ENCODE results near the gene PGBD2. TPM values are rescaled to one million over a fixed set of nuclear protein-coding genes. Genes with fewer than 3 reads are reported as not detected.
"Not testable (repeated sequence)": the region's sequence is repeated elsewhere in the genome, so short reads cannot be mapped to it uniquely, and the experiment has no call there.

PGBD2 gene
- total RNA-seq, 1 experiment from 2014 or later = 6.1 TPM

DNA sequence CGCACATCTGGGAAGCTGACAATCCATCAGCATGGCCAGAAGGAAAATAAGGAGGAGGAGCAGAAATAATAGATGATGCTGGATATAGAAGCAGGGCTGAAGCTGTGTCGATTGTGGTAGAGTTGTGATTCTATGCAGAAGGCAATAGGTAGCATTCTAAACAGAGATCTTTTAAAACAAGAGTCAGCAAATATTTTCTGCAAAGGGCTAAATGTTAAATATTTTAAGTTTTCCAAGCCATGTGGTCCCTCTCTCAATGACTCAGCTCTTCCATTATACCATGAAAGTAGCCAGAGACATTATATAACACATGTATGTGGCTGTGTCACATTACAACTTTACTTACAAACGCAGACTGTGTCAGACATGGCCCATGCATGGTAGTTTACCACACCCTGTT is 21.2 kb downstream of the PGBD2 start:
- not testable (repeated sequence) for H3K27me3 ChIP-seq (ENCODE audit: low read length); H3K27ac ChIP-seq (ENCODE audit: low read length); H3K4me3 ChIP-seq (ENCODE audit: low read length); H2AFZ ChIP-seq (ENCODE audit: low read length); H3K9me3 ChIP-seq (ENCODE audit: low read length); H3K4me2 ChIP-seq (ENCODE audit: low read depth, low read length, poor library complexity, severe bottlenecking); H3K36me3 ChIP-seq (ENCODE audit: insufficient read depth, low read length); H3K4me1 ChIP-seq (ENCODE audit: low read length); DNase-seq; H4K20me1 ChIP-seq (ENCODE audit: insufficient read depth, low read depth, low read length); H3K79me2 ChIP-seq (ENCODE audit: low read length); H3K9me2 ChIP-seq (replicated peaks; ENCODE audit: insufficient read depth, low read length); H3K9ac ChIP-seq (ENCODE audit: low read length)

DNA sequence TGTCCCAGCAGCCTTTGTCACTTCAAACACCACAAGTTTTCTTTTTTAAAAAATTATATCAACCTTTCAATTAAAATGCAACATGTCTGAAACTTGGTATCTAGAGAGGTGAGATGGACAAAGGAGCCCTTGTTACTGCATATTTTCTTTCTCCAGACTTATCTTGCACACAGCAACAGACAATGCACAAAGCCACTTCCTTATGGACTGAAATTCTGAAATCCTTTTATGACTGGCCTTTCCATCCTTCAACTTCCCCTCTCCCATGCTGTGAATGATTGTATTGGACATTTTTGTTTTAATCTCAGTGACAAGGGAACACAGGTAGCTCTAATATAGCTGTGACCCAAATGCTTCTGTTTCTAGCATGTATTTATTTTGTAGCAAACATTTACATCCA is 22.1 kb downstream of the PGBD2 start:
- not testable (repeated sequence) for H2AFZ ChIP-seq (ENCODE audit: low read length); H3K36me3 ChIP-seq (ENCODE audit: insufficient read depth, low read length); H3K9me3 ChIP-seq (ENCODE audit: low read length); DNase-seq; H4K20me1 ChIP-seq (ENCODE audit: insufficient read depth, low read depth, low read length); H3K9me2 ChIP-seq (replicated peaks; ENCODE audit: insufficient read depth, low read length); H3K9ac ChIP-seq (ENCODE audit: low read length); H3K4me3 ChIP-seq (ENCODE audit: low read length); H3K79me2 ChIP-seq (ENCODE audit: low read length); H3K27ac ChIP-seq (ENCODE audit: low read length); H3K4me1 ChIP-seq (ENCODE audit: low read length); H3K4me2 ChIP-seq (ENCODE audit: low read depth, low read length, poor library complexity, severe bottlenecking); H3K27me3 ChIP-seq (ENCODE audit: low read length)

DNA sequence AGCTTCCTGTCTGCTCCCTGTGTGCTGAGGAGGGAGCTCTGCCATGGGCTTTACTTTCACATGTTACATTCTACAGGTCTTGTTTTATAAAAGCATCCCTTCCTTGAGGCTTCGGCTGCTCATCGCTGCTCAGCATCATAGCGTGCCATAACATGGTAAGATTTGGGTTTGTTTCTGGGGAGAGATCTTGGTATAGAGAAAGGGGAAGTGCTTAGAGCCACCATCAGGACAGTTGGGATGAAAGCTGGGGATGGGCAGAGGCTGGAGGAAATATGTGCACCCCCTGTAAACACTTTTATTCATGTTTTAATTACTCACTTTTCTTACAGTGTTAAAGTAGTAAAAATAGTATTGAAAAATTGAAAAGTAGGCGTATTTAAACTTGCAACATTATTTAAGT is 24.0 kb downstream of the PGBD2 start:
- not testable (repeated sequence) for H3K4me2 ChIP-seq (ENCODE audit: low read depth, low read length, poor library complexity, severe bottlenecking); H3K9ac ChIP-seq (ENCODE audit: low read length); H4K20me1 ChIP-seq (ENCODE audit: insufficient read depth, low read depth, low read length); H2AFZ ChIP-seq (ENCODE audit: low read length); H3K4me3 ChIP-seq (ENCODE audit: low read length); H3K36me3 ChIP-seq (ENCODE audit: insufficient read depth, low read length); H3K9me3 ChIP-seq (ENCODE audit: low read length); H3K27me3 ChIP-seq (ENCODE audit: low read length); H3K79me2 ChIP-seq (ENCODE audit: low read length); DNase-seq; H3K9me2 ChIP-seq (replicated peaks; ENCODE audit: insufficient read depth, low read length); H3K4me1 ChIP-seq (ENCODE audit: low read length); H3K27ac ChIP-seq (ENCODE audit: low read length)

DNA sequence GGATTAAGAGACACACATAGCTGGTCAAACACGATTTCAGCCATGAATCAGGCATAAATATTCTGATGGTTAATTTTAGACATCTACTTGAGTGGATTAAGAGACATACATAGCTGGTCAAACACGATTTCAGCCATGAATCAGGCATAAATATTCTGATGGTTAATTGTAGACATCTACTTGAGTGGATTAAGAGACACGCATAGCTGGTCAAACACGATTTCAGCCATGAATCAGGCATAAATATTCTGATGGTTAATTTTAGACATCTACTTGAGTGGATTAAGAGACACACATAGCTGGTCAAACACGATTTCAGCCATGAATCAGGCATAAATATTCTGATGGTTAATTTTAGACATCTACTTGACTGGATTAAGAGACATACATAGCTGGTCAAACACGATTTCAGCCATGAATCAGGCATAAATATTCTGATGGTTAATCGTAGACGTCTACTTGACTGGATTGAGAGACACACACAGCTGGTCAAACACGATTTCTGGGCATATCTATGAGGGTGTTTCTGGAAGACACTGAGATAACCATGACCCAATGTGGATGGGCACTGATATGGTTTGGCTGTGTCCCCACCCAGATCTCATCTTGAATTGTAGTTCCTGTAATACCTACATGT is 32.3 kb downstream of the PGBD2 start:
- H3K4me3 ChIP-seq (ENCODE audit: low read length); H3K9me3 ChIP-seq (ENCODE audit: low read length); H3K27me3 ChIP-seq (ENCODE audit: low read length); H4K20me1 ChIP-seq (ENCODE audit: insufficient read depth, low read depth, low read length); H3K9me2 ChIP-seq (replicated peaks; ENCODE audit: insufficient read depth, low read length); H3K79me2 ChIP-seq (ENCODE audit: low read length); H3K9ac ChIP-seq (ENCODE audit: low read length); H2AFZ ChIP-seq (ENCODE audit: low read length); DNase-seq; H3K4me1 ChIP-seq (ENCODE audit: low read length); H3K36me3 ChIP-seq (ENCODE audit: insufficient read depth, low read length); H3K27ac ChIP-seq (ENCODE audit: low read length); H3K4me2 ChIP-seq (ENCODE audit: low read depth, low read length, poor library complexity, severe bottlenecking): not testable (repeated sequence)

DNA sequence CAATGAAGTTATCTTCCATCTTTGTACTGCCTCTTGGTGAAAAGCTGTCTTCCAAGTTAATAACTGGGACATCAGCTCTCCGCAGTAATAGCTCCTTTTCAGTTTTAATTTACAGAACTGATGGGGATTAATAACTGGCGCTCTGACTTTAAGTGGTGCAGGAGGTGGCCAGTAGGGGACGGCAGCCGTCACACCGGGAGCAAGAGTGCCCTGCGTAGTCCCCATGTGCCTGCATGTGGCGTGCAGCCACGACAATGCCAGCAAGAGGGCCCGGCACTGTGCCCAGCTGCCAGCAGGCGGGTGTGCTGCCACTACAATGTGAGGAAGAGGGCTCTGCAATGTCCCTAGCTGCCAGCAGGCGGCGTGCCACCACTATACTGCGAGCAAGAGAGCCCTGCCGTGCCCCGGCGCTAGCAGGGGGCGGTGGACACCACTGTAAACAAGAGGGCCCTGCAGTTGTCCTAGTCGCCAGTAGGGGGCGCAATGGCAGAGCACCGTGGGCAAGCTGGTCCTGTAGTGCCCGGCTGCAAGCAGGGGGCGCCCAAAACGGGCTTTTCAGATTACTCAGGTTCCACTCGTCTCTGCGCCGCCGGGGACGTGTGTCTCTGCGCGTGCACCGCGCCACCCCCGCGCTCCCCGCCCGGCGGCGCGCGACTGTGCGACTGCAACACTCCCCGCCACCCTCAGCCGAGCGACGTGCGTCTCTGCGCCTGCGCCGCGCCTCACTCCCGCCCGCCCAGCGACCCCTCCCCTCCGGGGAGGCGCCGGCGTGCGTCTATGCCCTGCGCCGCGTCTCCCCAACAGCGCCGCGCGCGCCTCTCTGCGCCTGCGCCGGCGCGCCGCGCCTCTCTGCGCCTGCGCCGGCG is 38.3 kb downstream of the PGBD2 start:
- H3K4me3 ChIP-seq (ENCODE audit: low read length); H3K36me3 ChIP-seq (ENCODE audit: insufficient read depth, low read length); DNase-seq; H3K4me2 ChIP-seq (ENCODE audit: low read depth, low read length, poor library complexity, severe bottlenecking); H2AFZ ChIP-seq (ENCODE audit: low read length); H4K20me1 ChIP-seq (ENCODE audit: insufficient read depth, low read depth, low read length); H3K27me3 ChIP-seq (ENCODE audit: low read length); H3K79me2 ChIP-seq (ENCODE audit: low read length); H3K9me2 ChIP-seq (replicated peaks; ENCODE audit: insufficient read depth, low read length); H3K9me3 ChIP-seq (ENCODE audit: low read length); H3K4me1 ChIP-seq (ENCODE audit: low read length); H3K9ac ChIP-seq (ENCODE audit: low read length); H3K27ac ChIP-seq (ENCODE audit: low read length): not testable (repeated sequence)

DNA sequence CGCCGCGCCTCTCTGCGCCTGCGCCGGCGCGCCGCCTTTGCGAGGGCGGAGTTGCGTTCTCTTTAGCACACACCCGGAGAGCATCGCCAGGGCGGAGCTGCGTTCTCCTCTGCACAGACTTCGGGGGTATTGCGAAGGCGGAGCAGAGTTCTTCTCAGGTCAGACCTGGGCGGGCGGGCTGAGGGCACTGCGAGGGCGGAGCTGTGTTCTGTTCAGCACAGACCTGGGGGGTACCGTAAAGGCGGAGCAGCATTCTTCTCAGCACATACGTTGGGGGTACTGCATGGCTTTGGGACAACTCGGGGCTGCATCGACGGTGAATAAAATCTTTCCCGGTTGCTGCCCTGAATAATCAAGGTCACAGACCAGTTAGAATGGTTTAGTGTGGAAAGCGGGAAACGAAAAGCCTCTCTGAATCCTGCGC is 39.0 kb downstream of the PGBD2 start:
- not testable (repeated sequence) for H3K9me2 ChIP-seq (replicated peaks; ENCODE audit: insufficient read depth, low read length); H4K20me1 ChIP-seq (ENCODE audit: insufficient read depth, low read depth, low read length); H3K27ac ChIP-seq (ENCODE audit: low read length); H3K4me1 ChIP-seq (ENCODE audit: low read length); H3K4me3 ChIP-seq (ENCODE audit: low read length); H3K79me2 ChIP-seq (ENCODE audit: low read length); H3K27me3 ChIP-seq (ENCODE audit: low read length); H2AFZ ChIP-seq (ENCODE audit: low read length); DNase-seq; H3K36me3 ChIP-seq (ENCODE audit: insufficient read depth, low read length); H3K9me3 ChIP-seq (ENCODE audit: low read length); H3K4me2 ChIP-seq (ENCODE audit: low read depth, low read length, poor library complexity, severe bottlenecking); H3K9ac ChIP-seq (ENCODE audit: low read length)

DNA sequence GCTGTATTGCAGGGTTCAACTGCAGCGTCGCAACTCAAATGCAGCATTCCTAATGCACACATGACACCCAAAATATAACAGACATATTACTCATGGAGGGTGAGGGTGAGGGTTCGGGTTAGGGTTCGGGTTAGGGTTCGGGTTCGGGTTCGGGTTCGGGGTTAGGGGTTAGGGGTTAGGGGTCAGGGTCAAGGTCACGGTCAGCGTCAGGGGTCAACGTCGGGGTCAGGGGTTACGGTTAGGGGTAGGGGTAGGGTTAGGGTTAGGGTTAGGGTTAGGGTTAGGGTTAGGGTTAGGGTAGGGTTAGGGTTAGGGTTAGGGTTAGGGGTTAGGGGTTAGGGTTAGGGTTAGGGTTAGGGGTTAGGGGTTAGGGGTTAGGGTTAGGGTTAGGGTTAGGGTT is 39.4 kb downstream of the PGBD2 start:
- H3K4me3 ChIP-seq (ENCODE audit: low read length); H3K9ac ChIP-seq (ENCODE audit: low read length); H3K27me3 ChIP-seq (ENCODE audit: low read length); H3K4me2 ChIP-seq (ENCODE audit: low read depth, low read length, poor library complexity, severe bottlenecking); H3K79me2 ChIP-seq (ENCODE audit: low read length); H3K36me3 ChIP-seq (ENCODE audit: insufficient read depth, low read length); DNase-seq; H3K4me1 ChIP-seq (ENCODE audit: low read length); H4K20me1 ChIP-seq (ENCODE audit: insufficient read depth, low read depth, low read length); H3K27ac ChIP-seq (ENCODE audit: low read length); H3K9me2 ChIP-seq (replicated peaks; ENCODE audit: insufficient read depth, low read length); H3K9me3 ChIP-seq (ENCODE audit: low read length); H2AFZ ChIP-seq (ENCODE audit: low read length): not testable (repeated sequence)

DNA sequence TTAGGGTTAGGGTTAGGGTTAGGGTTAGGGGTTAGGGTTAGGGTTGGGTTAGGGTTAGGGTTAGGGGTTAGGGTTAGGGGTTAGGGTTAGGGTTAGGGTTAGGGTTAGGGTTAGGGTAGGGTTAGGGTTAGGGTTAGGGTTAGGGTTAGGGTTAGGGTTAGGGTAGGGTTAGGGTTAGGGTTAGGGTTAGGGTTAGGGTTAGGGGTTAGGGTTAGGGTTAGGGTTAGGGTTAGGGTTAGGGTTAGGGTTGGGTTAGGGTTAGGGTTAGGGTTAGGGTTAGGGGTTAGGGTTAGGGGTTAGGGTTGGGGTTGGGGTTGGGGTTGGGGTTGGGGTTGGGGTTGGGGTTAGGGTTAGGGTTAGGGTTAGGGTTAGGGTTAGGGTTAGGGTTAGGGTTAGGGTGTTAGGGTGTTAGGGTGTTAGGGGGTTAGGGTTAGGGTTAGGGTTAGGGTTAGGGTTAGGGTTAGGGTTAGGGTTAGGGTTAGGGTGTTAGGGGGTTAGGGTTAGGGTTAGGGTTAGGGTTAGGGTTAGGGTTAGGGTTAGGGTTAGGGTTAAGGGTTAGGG is 39.9 kb downstream of the PGBD2 start:
- not testable (repeated sequence) for H3K36me3 ChIP-seq (ENCODE audit: insufficient read depth, low read length); H3K9me3 ChIP-seq (ENCODE audit: low read length); H3K27me3 ChIP-seq (ENCODE audit: low read length); H4K20me1 ChIP-seq (ENCODE audit: insufficient read depth, low read depth, low read length); H2AFZ ChIP-seq (ENCODE audit: low read length); H3K79me2 ChIP-seq (ENCODE audit: low read length); H3K27ac ChIP-seq (ENCODE audit: low read length); H3K4me2 ChIP-seq (ENCODE audit: low read depth, low read length, poor library complexity, severe bottlenecking); H3K9me2 ChIP-seq (replicated peaks; ENCODE audit: insufficient read depth, low read length); H3K4me1 ChIP-seq (ENCODE audit: low read length); DNase-seq; H3K4me3 ChIP-seq (ENCODE audit: low read length); H3K9ac ChIP-seq (ENCODE audit: low read length)

Data from Karpas-422 (cell line).